ENCODE data around the gene CNTN1.

Gene CNTN1

GRCh38 chr12:40819436-40820108 is 127.3 kb downstream of the CNTN1 start:
- TF ChIP-seq CTCF (IDR thresholded peaks at IDR 0.05; ENCODE audit: low read depth, low read length, missing control alignments) = no peak
- no peak for DNase-seq (ENCODE audit: low read depth)
- no peak overlapping the region for H3K4me3 ChIP-seq (ENCODE audit: low read depth, low read length)
- in situ Hi-C loops (cut with HindIII; ENCODE audit: low sequenced_read_pairs) = no loop called here

- H3K4me3 ChIP-seq (ENCODE audit: low read depth, low read length) = no peak overlapping the region
- TF ChIP-seq CTCF (IDR thresholded peaks at IDR 0.05; ENCODE audit: low read depth, low read length, missing control alignments) = no peak
- DNase-seq (ENCODE audit: low read depth) = no peak
- in situ Hi-C loops (cut with HindIII; ENCODE audit: low sequenced_read_pairs) = no loop called here
These were observed 128.7 kb downstream of the CNTN1 start for GRCh38 chr12:40820794-40821484.

GRCh38 chr12:40825156-40825555 is 132.9 kb downstream of the CNTN1 start:
- in situ Hi-C loops (cut with HindIII; ENCODE audit: low sequenced_read_pairs) = no loop called here
- no peak for TF ChIP-seq CTCF (IDR thresholded peaks at IDR 0.05; ENCODE audit: low read depth, low read length, missing control alignments)
- no peak for DNase-seq (ENCODE audit: low read depth)
- no peak overlapping the region for H3K4me3 ChIP-seq (ENCODE audit: low read depth, low read length)

- H3K4me3 ChIP-seq (ENCODE audit: low read depth, low read length) = no peak overlapping the region
- no peak for TF ChIP-seq CTCF (IDR thresholded peaks at IDR 0.05; ENCODE audit: low read depth, low read length, missing control alignments)
- in situ Hi-C loops (cut with HindIII; ENCODE audit: low sequenced_read_pairs) = no loop called here
- DNase-seq (ENCODE audit: low read depth) = no peak
These were observed 135.7 kb downstream of the CNTN1 start for GRCh38 chr12:40827683-40828592.

GRCh38 chr12:40828593-40828990 is 136.4 kb downstream of the CNTN1 start:
- TF ChIP-seq CTCF (IDR thresholded peaks at IDR 0.05; ENCODE audit: low read depth, low read length, missing control alignments) = no peak
- in situ Hi-C loops (cut with HindIII; ENCODE audit: low sequenced_read_pairs) = no loop called here
- no peak overlapping the region for H3K4me3 ChIP-seq (ENCODE audit: low read depth, low read length)
- DNase-seq (ENCODE audit: low read depth) = no peak

GRCh38 chr12:40829738-40830144 is 137.5 kb downstream of the CNTN1 start:
- H3K4me3 ChIP-seq (ENCODE audit: low read depth, low read length) = no peak overlapping the region
- in situ Hi-C loops (cut with HindIII; ENCODE audit: low sequenced_read_pairs) = no loop called here
- DNase-seq (ENCODE audit: low read depth) = no peak
- TF ChIP-seq CTCF (IDR thresholded peaks at IDR 0.05; ENCODE audit: low read depth, low read length, missing control alignments) = no peak

Measured in astrocyte of the cerebellum (primary cell).